Measurements from ENCODE around the gene DACH1. TPM values are rescaled to one million over a fixed set of nuclear protein-coding genes. Genes with fewer than 3 reads are reported as not detected.
A peak's percentile ranks its signal among the peaks of the same experiment; 100 is the strongest.

The DACH1 gene
- total RNA-seq, 1 experiment from 2014 or later: not detected

GRCh38 chr13:71522941-71523526 is 344.0 kb downstream of the DACH1 start:
- no peaks in the 10 kb centered on the region for H3K9me2 ChIP-seq (ENCODE audit: insufficient read depth)
- no peaks in the 10 kb centered on the region for H3K4me1 ChIP-seq (ENCODE audit: control insufficient read depth in 1 of 2, insufficient read depth in 2 of 2, low read length in 2 of 2)
- H3K4me3 ChIP-seq (replicated peaks in 1 of 2; ENCODE audit: low read depth in 1 of 2, low read length in 2 of 2): no peak overlapping the region
- no peak overlapping the region for H3K27ac ChIP-seq (ENCODE audit: low read depth, low read length)
- intact Hi-C loops (cut with micrococcal nuclease): no loop called here
- no peak for TF ChIP-seq POLR2AphosphoS5 (IDR thresholded peaks at IDR 0.05; ENCODE audit: low read depth, low read length)
- no peak for TF ChIP-seq YY1 (IDR thresholded peaks at IDR 0.05; ENCODE audit: extremely low read depth, insufficient replicate concordance, low read depth, low read length)
- no peak for TF ChIP-seq RAD21 (IDR thresholded peaks at IDR 0.05; ENCODE audit: low read depth)
- H3K27me3 ChIP-seq (ENCODE audit: insufficient read depth, low read length): no peaks in the 10 kb centered on the region
- BruUV-seq (replicated peaks): no TSS peak
- RAD21 ChIA-PET (ENCODE audit: low non-redundant PET in 1 of 2, low total read pairs in 2 of 2, uncharacterized antibody in 2 of 2, unreplicated experiment in 2 of 2): no interaction called here
- H3K9ac ChIP-seq (ENCODE audit: low read length): no peak overlapping the region
- no peak overlapping the region for H2AFZ ChIP-seq (ENCODE audit: low read depth, low read length, poor library complexity, severe bottlenecking)
- H4K20me1 ChIP-seq (ENCODE audit: insufficient read depth): no peaks in the 10 kb centered on the region
- ATAC-seq (no peak), DNase-seq (ENCODE audit: low read depth, low spot score) (no peak)
- CTCF ChIA-PET: no interaction called here
- POLR2A ChIA-PET: no interaction called here
- H3K9me3 ChIP-seq (ENCODE audit: control insufficient read depth in 1 of 2, insufficient read depth in 1 of 2, low read depth in 1 of 2, low read length in 2 of 2): no peaks in the 10 kb centered on the region
- H3K79me2 ChIP-seq (ENCODE audit: insufficient read depth, low read length): no peaks in the 10 kb centered on the region
- no peak overlapping the region for H3K4me2 ChIP-seq (ENCODE audit: low read length)
- H3K36me3 ChIP-seq (ENCODE audit: control insufficient read depth in 1 of 2, insufficient read depth in 2 of 2, low read length in 2 of 2): no peaks in the 10 kb centered on the region

GRCh38 chr13:71517004-71517403 is 350.0 kb downstream of the DACH1 start:
- H3K27ac ChIP-seq (ENCODE audit: low read depth, low read length): no peak overlapping the region
- TF ChIP-seq YY1 (IDR thresholded peaks at IDR 0.05; ENCODE audit: extremely low read depth, insufficient replicate concordance, low read depth, low read length): no peak
- no peak for TF ChIP-seq EZH2 (IDR thresholded peaks at IDR 0.05)
- no peak for TF ChIP-seq REST (IDR thresholded peaks at IDR 0.05; ENCODE audit: low read depth)
- no peak for TF ChIP-seq ELF1 (IDR thresholded peaks at IDR 0.05; ENCODE audit: borderline replicate concordance, low read depth)
- no peak for TF ChIP-seq EZH2phosphoT487 (IDR thresholded peaks at IDR 0.05; ENCODE audit: borderline replicate concordance)
- no peak for TF ChIP-seq CBX3 (IDR thresholded peaks at IDR 0.05; ENCODE audit: low read depth)
- TF ChIP-seq EGR1 (IDR thresholded peaks at IDR 0.05; ENCODE audit: low read depth): no peak
- no peaks in the 10 kb centered on the region for H3K79me2 ChIP-seq (ENCODE audit: insufficient read depth, low read length)
- intact Hi-C loops (cut with micrococcal nuclease): no loop called here
- CTCF ChIA-PET: no interaction called here
- RAD21 ChIA-PET (ENCODE audit: low non-redundant PET in 1 of 2, low total read pairs in 2 of 2, uncharacterized antibody in 2 of 2, unreplicated experiment in 2 of 2): no interaction called here
- no peak overlapping the region for H2AFZ ChIP-seq (ENCODE audit: low read depth, low read length, poor library complexity, severe bottlenecking)
- no peaks in the 10 kb centered on the region for H3K9me2 ChIP-seq (ENCODE audit: insufficient read depth)
- POLR2A ChIA-PET: no interaction called here
- no peak overlapping the region for H3K4me2 ChIP-seq (ENCODE audit: low read length)
- H3K9me3 ChIP-seq (ENCODE audit: control insufficient read depth in 1 of 2, insufficient read depth in 1 of 2, low read depth in 1 of 2, low read length in 2 of 2): no peaks in the 10 kb centered on the region
- H3K27me3 ChIP-seq (ENCODE audit: insufficient read depth, low read length): no peaks in the 10 kb centered on the region
- ATAC-seq: no peak
- peak; percentile 3 for DNase-seq (ENCODE audit: low read depth, low spot score)
- no peak overlapping the region for H3K4me3 ChIP-seq (replicated peaks in 1 of 2; ENCODE audit: low read depth in 1 of 2, low read length in 2 of 2)
- BruUV-seq (replicated peaks): no TSS peak
- H4K20me1 ChIP-seq (ENCODE audit: insufficient read depth): no peaks in the 10 kb centered on the region
- H3K4me1 ChIP-seq (ENCODE audit: control insufficient read depth in 1 of 2, insufficient read depth in 2 of 2, low read length in 2 of 2): no peaks in the 10 kb centered on the region
- no peaks in the 10 kb centered on the region for H3K36me3 ChIP-seq (ENCODE audit: control insufficient read depth in 1 of 2, insufficient read depth in 2 of 2, low read length in 2 of 2)
- H3K9ac ChIP-seq (ENCODE audit: low read length): no peak overlapping the region

Measured in HCT116 (cell line).